ENCODE results near the gene ANKRD33B.

ANKRD33B gene

DNA sequence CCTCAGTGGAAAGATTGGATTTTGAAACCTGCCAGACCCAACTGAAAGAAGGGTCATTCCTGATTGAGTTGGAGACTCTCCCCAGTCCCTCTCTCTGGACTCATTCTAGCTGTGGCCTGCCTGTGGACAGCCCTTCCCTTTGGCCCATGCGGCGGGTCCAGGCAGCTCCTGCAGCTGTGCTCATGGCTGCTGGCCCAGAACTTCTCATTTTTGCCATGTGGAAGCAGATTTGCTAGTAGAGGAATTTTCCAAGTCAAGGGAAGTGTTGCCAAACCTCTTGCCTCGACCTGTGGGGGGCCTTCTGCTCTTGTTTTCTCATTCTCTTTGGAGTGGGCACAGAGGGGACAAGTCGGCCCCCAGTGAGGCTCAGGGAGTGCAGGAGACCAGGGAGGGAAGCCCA, 89.2 kb downstream of the ANKRD33B start:
- H3K4me3 ChIP-seq (ENCODE audit: low read depth, low read length) = no peak overlapping the region
- TF ChIP-seq, protein P1, sequence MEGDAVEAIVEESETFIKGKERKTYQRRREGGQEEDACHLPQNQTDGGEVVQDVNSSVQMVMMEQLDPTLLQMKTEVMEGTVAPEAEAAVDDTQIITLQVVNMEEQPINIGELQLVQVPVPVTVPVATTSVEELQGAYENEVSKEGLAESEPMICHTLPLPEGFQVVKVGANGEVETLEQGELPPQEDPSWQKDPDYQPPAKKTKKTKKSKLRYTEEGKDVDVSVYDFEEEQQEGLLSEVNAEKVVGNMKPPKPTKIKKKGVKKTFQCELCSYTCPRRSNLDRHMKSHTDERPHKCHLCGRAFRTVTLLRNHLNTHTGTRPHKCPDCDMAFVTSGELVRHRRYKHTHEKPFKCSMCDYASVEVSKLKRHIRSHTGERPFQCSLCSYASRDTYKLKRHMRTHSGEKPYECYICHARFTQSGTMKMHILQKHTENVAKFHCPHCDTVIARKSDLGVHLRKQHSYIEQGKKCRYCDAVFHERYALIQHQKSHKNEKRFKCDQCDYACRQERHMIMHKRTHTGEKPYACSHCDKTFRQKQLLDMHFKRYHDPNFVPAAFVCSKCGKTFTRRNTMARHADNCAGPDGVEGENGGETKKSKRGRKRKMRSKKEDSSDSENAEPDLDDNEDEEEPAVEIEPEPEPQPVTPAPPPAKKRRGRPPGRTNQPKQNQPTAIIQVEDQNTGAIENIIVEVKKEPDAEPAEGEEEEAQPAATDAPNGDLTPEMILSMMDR (conservative IDR thresholded peaks at IDR 0.05; ENCODE audit: low read depth, low read length) = no peak
- no peak for DNase-seq (ENCODE audit: low read depth)

- H3K4me3 ChIP-seq (ENCODE audit: low read depth, low read length) = no peak overlapping the region
- DNase-seq (ENCODE audit: low read depth) = no peak
- TF ChIP-seq, protein P1 (conservative IDR thresholded peaks at IDR 0.05; ENCODE audit: low read depth, low read length) = no peak
Measured at GRCh38 chr5:10653751-10654400, 90.0 kb downstream of the ANKRD33B start.

GRCh38 chr5:10654566-10654965, 90.7 kb downstream of the ANKRD33B start:
- DNase-seq (ENCODE audit: low read depth) = no peak
- H3K4me3 ChIP-seq (ENCODE audit: low read depth, low read length) = no peak overlapping the region
- TF ChIP-seq, protein P1 (conservative IDR thresholded peaks at IDR 0.05; ENCODE audit: low read depth, low read length) = no peak

GRCh38 chr5:10655161-10655971, 91.5 kb downstream of the ANKRD33B start:
- no peak overlapping the region for H3K4me3 ChIP-seq (ENCODE audit: low read depth, low read length)
- DNase-seq (ENCODE audit: low read depth) = no peak
- TF ChIP-seq, protein P1 (conservative IDR thresholded peaks at IDR 0.05; ENCODE audit: low read depth, low read length) = no peak

DNA sequence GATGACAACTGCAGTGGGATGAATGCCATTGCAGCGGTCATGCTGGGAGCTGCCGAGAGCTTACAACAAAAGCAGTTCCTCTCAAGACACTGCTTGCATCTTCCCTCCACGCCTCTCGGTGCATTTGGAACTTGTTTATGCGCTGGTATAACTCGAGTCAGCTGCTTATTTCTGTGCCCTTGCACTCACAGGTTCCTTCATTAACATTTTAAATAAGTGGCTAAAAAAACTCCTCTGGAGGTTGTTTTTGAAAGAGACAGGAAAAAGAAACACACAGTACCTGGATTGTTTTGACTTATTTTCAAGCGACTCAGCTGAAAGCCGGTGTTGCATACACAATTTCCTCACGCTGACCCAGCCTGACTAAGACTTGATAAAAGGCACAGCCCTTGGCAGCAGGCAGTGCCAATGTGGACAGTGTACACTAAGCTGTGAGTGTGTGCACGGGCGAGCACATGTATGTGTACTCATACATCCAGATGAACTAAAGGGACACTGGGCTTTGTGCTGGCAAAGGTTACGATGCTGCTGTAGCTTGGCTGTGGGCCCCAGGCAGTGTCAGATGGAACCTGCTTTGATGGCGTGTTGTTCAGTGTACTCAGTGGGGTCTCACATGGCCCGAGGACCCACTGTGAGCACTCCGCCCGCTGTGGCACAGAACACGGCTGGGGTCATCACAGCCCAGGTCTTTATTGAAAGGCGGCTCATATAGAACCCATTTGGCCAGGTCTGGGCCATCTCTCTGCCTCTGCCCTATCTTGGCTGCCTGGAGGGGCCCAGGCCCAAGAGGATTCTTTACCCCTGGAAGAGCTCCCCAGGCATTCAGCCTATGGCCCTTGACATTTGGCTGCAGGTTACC, 92.3 kb downstream of the ANKRD33B start:
- TF ChIP-seq, protein P1 (conservative IDR thresholded peaks at IDR 0.05; ENCODE audit: low read depth, low read length) = no peak
- H3K4me3 ChIP-seq (ENCODE audit: low read depth, low read length) = no peak overlapping the region
- no peak for DNase-seq (ENCODE audit: low read depth)

DNA sequence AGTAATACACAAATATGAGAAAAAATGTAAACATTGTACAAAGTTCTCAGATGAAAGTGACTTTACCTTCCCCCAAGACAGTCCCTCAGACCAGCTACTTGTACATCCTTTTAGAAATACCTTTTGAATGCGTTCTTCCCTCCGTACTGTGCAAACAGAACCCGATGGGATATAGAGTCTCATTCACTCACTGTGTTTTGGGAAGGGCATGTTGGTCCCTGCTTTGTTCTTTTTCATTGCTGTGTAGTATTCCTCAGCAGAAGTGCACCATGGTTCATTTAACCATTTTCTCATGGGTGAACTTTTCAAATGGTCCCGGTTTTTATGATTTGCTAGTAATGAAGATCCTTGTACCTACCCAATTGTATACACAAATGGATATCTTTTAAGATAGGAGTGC, 94.4 kb downstream of the ANKRD33B start:
- H3K4me3 ChIP-seq (ENCODE audit: low read depth, low read length) = no peak overlapping the region
- DNase-seq (ENCODE audit: low read depth) = no peak
- TF ChIP-seq, protein P1 (conservative IDR thresholded peaks at IDR 0.05; ENCODE audit: low read depth, low read length) = no peak
